Activated naive CD4-positive, alpha-beta T cell treated with anti-CD3 and anti-CD28 coated beads for 36 hours (primary cell): ENCODE measurements around the gene GABARAP. TPM values are rescaled to one million over a fixed set of nuclear protein-coding genes. Genes with fewer than 3 reads are reported as not detected.

Experiments used
- CTCF ChIA-PET: fragments of 350-600 bp; sonication (Branson Sonifier 250); formaldehyde crosslinking; loops from one replicate; lab custom pipeline; 2021; ENCODE audit warnings: antibody characterized with exemption; lab: Charles Lee
- DNase-seq: peaks from one replicate; pipeline ENCODE4 v3.0.0-alpha.2; 2020
- H3K27ac Mint-ChIP-seq: one replicate; pipeline ENCODE4 v1.8.0; 2021; ENCODE audit warnings: mild to moderate bottlenecking, mixed read lengths
- H3K27me3 Mint-ChIP-seq: one replicate; pipeline ENCODE4 v1.8.0; 2021; ENCODE audit warnings: low read depth, mixed read lengths
- H3K36me3 Mint-ChIP-seq: one replicate; pipeline ENCODE4 v1.8.0; 2021; ENCODE audit warnings: low read depth, mixed read lengths
- H3K4me1 Mint-ChIP-seq: one replicate; pipeline ENCODE4 v1.8.0; 2021; ENCODE audit warnings: low read depth, mixed read lengths
- H3K4me3 Mint-ChIP-seq: one replicate; pipeline ENCODE4 v1.8.0; 2021; ENCODE audit warnings: mild to moderate bottlenecking, moderate library complexity, mixed read lengths
- H3K9me3 Mint-ChIP-seq: one replicate; pipeline ENCODE4 v1.8.0; 2021; ENCODE audit warnings: mixed read lengths
- intact Hi-C: fragments of 100-400 bp; cut with micrococcal nuclease; formaldehyde crosslinking; loops from one replicate; pipeline ENCODE4 v1.15.1; 2023
- microRNA-seq: library from miRNA; unstranded; fragments of <30 nt; microRNA quantifications from one replicate; pipeline ENCODE4 v1.2.0, GENCODE V29; 2022; ENCODE audit warnings: borderline microRNAs expressed, borderline replicate concordance
- total RNA-seq, 2 experiments: library from RNA; stranded (reverse); gene quantifications; one replicate each; pipeline ENCODE4 v1.2.3, GENCODE V29; 2021

GABARAP gene
- total RNA-seq, 2 experiments from 2014 or later = 137 to 152 TPM

DNA sequence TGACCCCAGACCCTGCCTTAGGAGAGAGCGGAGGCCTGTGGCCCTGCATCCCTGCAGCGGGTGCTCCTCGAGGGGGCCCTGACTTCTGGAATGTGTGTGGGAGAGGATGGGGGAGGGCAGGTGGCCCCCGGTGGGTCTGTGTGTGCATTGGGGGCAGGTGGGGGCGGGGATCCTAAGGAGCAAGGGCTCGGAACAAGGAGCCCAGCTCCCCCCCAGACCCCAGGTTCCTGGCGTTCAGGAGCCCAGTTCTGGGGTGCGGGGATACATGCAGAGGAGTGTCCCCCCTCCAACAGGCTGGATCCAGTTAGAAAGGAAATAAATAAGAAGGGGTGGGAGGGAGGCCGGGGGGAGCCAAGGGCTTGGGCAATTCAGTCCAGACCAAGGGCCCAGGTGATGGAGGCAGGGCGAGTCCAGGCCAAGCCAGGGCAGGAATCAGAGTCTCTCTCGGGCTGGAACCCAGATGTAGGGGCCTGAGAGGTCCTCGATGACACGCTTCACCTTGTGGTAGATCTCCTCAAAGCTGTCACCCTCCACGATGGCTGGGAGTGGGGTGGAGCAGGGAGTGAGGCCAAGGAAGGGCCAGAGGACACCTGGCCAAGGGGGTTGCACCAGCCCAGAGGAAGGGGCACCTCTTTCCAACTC, 51.9 kb downstream of the GABARAP start:
- Mint-ChIP-seq H3K27ac (no peak overlapping the region), H3K36me3 (peaks cover 3% of the 10 kb centered on the region), H3K27me3 (no peaks in the 10 kb centered on the region), H3K4me1 (no peaks in the 10 kb centered on the region), H3K4me3 (no peak overlapping the region), H3K9me3 (no peaks in the 10 kb centered on the region)
- no peak for DNase-seq
- intact Hi-C loops = no loop called here
- CTCF ChIA-PET = interaction anchor here (1.3 kb wide), 1 partner anchor 13 kb away, joined by 3 read pairs; no protein-coding TSS in a partner anchor

Small RNAs within 50 kb of the gene (microRNA-seq; reads per million reads assigned to microRNA genes)
- 3,303 reads per million, percentile 92 among the genes with 10 or more reads in this experiment for gene MIR324

Other genes starting within 250 kb of the GABARAP start
- gene ALOX12, start 246.4 kb downstream of the GABARAP start, total RNA-seq = not detected
- 100 to 1,000 TPM; 120 to 130 TPM for gene RNASEK, start 229.8 kb downstream of the GABARAP start, total RNA-seq
- under 1 TPM; 0.62 to 0.74 TPM for gene BCL6B, start 219.4 kb downstream of the GABARAP start, total RNA-seq
- 1 to 10 TPM; 4.1 to 5.3 TPM for gene SLC16A13, start 206.4 kb downstream of the GABARAP start, total RNA-seq
- under 1 TPM; 0.30 to 0.64 TPM for gene SLC16A11, start 198.4 kb downstream of the GABARAP start, total RNA-seq
- gene CLEC10A, start 162.2 kb downstream of the GABARAP start, total RNA-seq = not detected
- not detected for gene ASGR2, start 127.6 kb downstream of the GABARAP start, total RNA-seq
- 1 to 10 TPM in 1 of 2 experiments, under 1 TPM in 1; 0.64 to 1.5 TPM for gene ASGR1, start 63.1 kb downstream of the GABARAP start, total RNA-seq
- 10 to 100 TPM; 13.6 to 13.8 TPM for gene DLG4, start 22.6 kb downstream of the GABARAP start, total RNA-seq
- gene ACADVL, start 22.5 kb downstream of the GABARAP start, total RNA-seq = 100 to 1,000 TPM; 263 to 267 TPM
- gene DVL2, start 7.9 kb downstream of the GABARAP start, total RNA-seq = 10 to 100 TPM; 26.7 to 29.4 TPM
- 10 to 100 TPM in 1 of 2 experiments, 1 to 10 TPM in 1; 8.4 to 10.0 TPM for gene PHF23, start 3.0 kb downstream of the GABARAP start, total RNA-seq
- 100 to 1,000 TPM; 147 to 152 TPM for gene CTDNEP1, start 9.3 kb upstream of the GABARAP start, total RNA-seq
- 10 to 100 TPM; 52.4 to 53.5 TPM for gene ELP5, start 9.8 kb upstream of the GABARAP start, total RNA-seq
- under 1 TPM in 1 of 2 experiments, not detected in 1; 0.40 TPM for gene CLDN7, start 20.0 kb upstream of the GABARAP start, total RNA-seq
- under 1 TPM; 0.19 to 0.37 TPM for gene SLC2A4, start 39.3 kb upstream of the GABARAP start, total RNA-seq
- under 1 TPM; 0.45 to 0.52 TPM for gene YBX2, start 52.2 kb upstream of the GABARAP start, total RNA-seq
- gene EIF5A, start 65.2 kb upstream of the GABARAP start, total RNA-seq = 100 to 1,000 TPM; 757 to 792 TPM
- 10 to 100 TPM; 28.2 to 32.2 TPM for gene GPS2, start 72.9 kb upstream of the GABARAP start, total RNA-seq
- gene NEURL4, start 86.9 kb upstream of the GABARAP start, total RNA-seq = 10 to 100 TPM; 21.9 to 22.5 TPM
- gene ACAP1, start 94.1 kb upstream of the GABARAP start, total RNA-seq = 100 to 1,000 TPM; 309 to 320 TPM
- gene KCTD11, start 109.7 kb upstream of the GABARAP start, total RNA-seq = under 1 TPM; 0.41 to 0.47 TPM
- gene TMEM95, start 112.7 kb upstream of the GABARAP start, total RNA-seq = not detected
- gene TNK1, start 138.6 kb upstream of the GABARAP start, total RNA-seq = 1 to 10 TPM; 4.0 to 4.8 TPM
- gene PLSCR3, start 152.1 kb upstream of the GABARAP start, total RNA-seq = 10 to 100 TPM; 58.6 to 59.4 TPM
- 10 to 100 TPM; 65.6 to 66.3 TPM for gene TMEM256, start 161.6 kb upstream of the GABARAP start, total RNA-seq
- gene NLGN2, start 165.4 kb upstream of the GABARAP start, total RNA-seq = 1 to 10 TPM; 7.7 to 8.9 TPM
- not detected for gene SPEM1, start 177.9 kb upstream of the GABARAP start, total RNA-seq
- not detected for gene SPEM2, start 183.2 kb upstream of the GABARAP start, total RNA-seq
- not detected for gene SPEM3, start 186.4 kb upstream of the GABARAP start, total RNA-seq
- gene TMEM102, start 193.0 kb upstream of the GABARAP start, total RNA-seq = 1 to 10 TPM; 3.3 to 3.5 TPM
- 1 to 10 TPM; 1.3 to 1.6 TPM for gene FGF11, start 197.1 kb upstream of the GABARAP start, total RNA-seq
- gene CHRNB1, start 202.6 kb upstream of the GABARAP start, total RNA-seq = 1 to 10 TPM; 5.1 to 5.9 TPM
- gene ZBTB4, start 237.2 kb upstream of the GABARAP start, total RNA-seq = 1 to 10 TPM; 9.2 to 9.4 TPM
- not detected for gene SLC35G6, start 239.0 kb upstream of the GABARAP start, total RNA-seq
- 100 to 1,000 TPM; 204 to 205 TPM for gene POLR2A, start 241.9 kb upstream of the GABARAP start, total RNA-seq